T-cell (primary cell): ENCODE results near the gene GRIP1. TPM values are rescaled to one million over a fixed set of nuclear protein-coding genes. Genes with fewer than 3 reads are reported as not detected.

ENCODE experiments used
- ATAC-seq, 4 experiments: fragments of 200-7000 bp in 3 of 4; fragments of 150-1000 bp in 1 of 4; cut with Tn5 transposase; replicated peaks in 1 of 4; 1 replicate in 3 of 4; 2 replicates in 1 of 4; pipeline ENCODE4 v1.10.0; 2021; ENCODE audit warnings: moderate library complexity in 3 of 4, mild to moderate bottlenecking in 2 of 4, moderate number of reproducible peaks in 1 of 4
- CTCF ChIA-PET, 2 donors: fragments of 300-600 bp; sonication (Branson Sonifier 250); formaldehyde crosslinking; loops; one replicate each; lab custom pipeline; 2022; ENCODE audit warnings: antibody characterized with exemption in 2 of 2; lab: Charles Lee
- POLR2A ChIA-PET, 2 donors: fragments of 300-600 bp; sonication (Branson Sonifier 250); formaldehyde crosslinking; loops; one replicate each; lab custom pipeline; 2022; ENCODE audit warnings: antibody characterized with exemption in 2 of 2; lab: Charles Lee
- DNase-seq, 35 experiments: peaks; one replicate each; pipeline versions ENCODE4 v3.0.0 to v3.0.0-alpha.2; 2013 to 2023
- H3K27ac ChIP-seq: one replicate; pipeline ENCODE4 v1.5.1; 2013; ENCODE audit warnings: low read length
- H3K27me3 ChIP-seq, 2 experiments: replicated peaks in 1 of 2; 1 replicate in 1 of 2; 2 replicates in 1 of 2; pipeline versions ENCODE4 v1.6.1 to v1.7.0; 2013; ENCODE audit warnings: low read length in 1 of 2, mixed read lengths in 1 of 2; ENCODE audit not compliant: control insufficient read depth in 2 of 2, insufficient read depth in 2 of 2; ENCODE audit errors: extremely low read depth in 1 of 2
- H3K36me3 ChIP-seq, 2 donors: 1 replicate in 1 of 2; 2 replicates in 1 of 2; pipeline versions ENCODE4 v1.6.1 to v1.7.0; 2013; ENCODE audit warnings: low read length in 1 of 2; ENCODE audit not compliant: control insufficient read depth in 2 of 2, insufficient read depth in 1 of 2; ENCODE audit errors: extremely low read depth in 1 of 2
- H3K4me1 ChIP-seq, 2 experiments: 1 replicate in 1 of 2; 2 replicates in 1 of 2; pipeline versions ENCODE4 v1.6.1 to v1.7.0; 2013; ENCODE audit warnings: low read length in 2 of 2, mixed read lengths in 1 of 2; ENCODE audit not compliant: insufficient read depth in 2 of 2, control insufficient read depth in 1 of 2; ENCODE audit errors: extremely low read depth in 1 of 2
- H3K4me3 ChIP-seq, 2 donors: 1 replicate in 1 of 2; 2 replicates in 1 of 2; pipeline versions ENCODE4 v1.5.1 to v1.7.0; 2013; ENCODE audit warnings: mild to moderate bottlenecking in 2 of 2, low read length in 1 of 2, moderate library complexity in 1 of 2; ENCODE audit not compliant: control insufficient read depth in 1 of 2; ENCODE audit errors: extremely low read depth in 1 of 2
- H3K9me3 ChIP-seq: 2 replicates; pipeline ENCODE4 v1.7.0; 2013
- H3K27ac Mint-ChIP-seq, 2 donors: one replicate each; pipeline ENCODE4 v1.8.0; 2020 to 2021; ENCODE audit warnings: mild to moderate bottlenecking in 2 of 2, mixed read lengths in 2 of 2
- H3K27me3 Mint-ChIP-seq, 2 donors: one replicate each; pipeline ENCODE4 v1.8.0; 2021 to 2022; ENCODE audit warnings: mixed read lengths in 2 of 2
- H3K36me3 Mint-ChIP-seq: one replicate; pipeline ENCODE4 v1.8.0; 2021; ENCODE audit warnings: mixed read lengths
- H3K4me1 Mint-ChIP-seq, 3 donors: one replicate each; pipeline ENCODE4 v1.8.0; 2020 to 2022; ENCODE audit warnings: mixed read lengths in 3 of 3, mild to moderate bottlenecking in 1 of 3
- H3K4me3 Mint-ChIP-seq, 3 donors: one replicate each; pipeline ENCODE4 v1.8.0; 2020 to 2022; ENCODE audit warnings: mild to moderate bottlenecking in 3 of 3, mixed read lengths in 3 of 3, moderate library complexity in 3 of 3
- H3K9me3 Mint-ChIP-seq, 3 donors: one replicate each; pipeline ENCODE4 v1.8.0; 2020 to 2022; ENCODE audit warnings: mixed read lengths in 3 of 3
- WGBS: methylation state at CpG from one replicate; pipeline ENCODE4 v1.1.5; 2013; ENCODE audit warnings: missing lambda C conversion rate; ENCODE audit not compliant: insufficient coverage; 5-methylcytosine and 5-hydroxymethylcytosine counted together
- total RNA-seq, 35 experiments: library from RNA in 6 of 35; stranded (reverse) in 6 of 35; fragments of 120-200 nt in 1 of 35; gene quantifications; one replicate each; pipeline versions ENCODE4 v1.2.1 to v1.2.4 and lab custom pipeline; 2013 to 2026

GRIP1 gene
- total RNA-seq, 5 donors from 2014 or later (not counting 1 experiment from before 2014, with no cell fraction given) = 3.0 to 7.3 (median 3.6) TPM

DNA sequence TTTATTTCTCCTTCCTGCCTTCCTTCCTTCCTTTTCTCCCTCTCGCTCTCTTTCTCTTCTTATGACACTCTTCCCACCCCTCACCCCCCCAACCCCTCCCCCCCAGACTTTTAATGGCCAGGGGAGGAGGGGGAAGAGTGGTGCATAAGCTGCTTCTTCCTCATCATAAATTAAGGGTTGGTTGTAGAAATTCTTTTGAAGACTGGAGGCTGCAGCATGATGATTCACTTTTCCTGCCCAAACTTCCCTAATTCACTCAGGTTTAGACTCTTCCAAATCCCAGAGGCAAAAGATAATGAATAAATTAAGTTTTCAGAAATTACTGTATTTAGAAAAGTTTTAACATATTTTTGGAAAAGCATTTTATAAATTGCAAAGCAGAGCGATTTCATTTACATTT lies 58.2 kb downstream of the GRIP1 start:
- Mint-ChIP-seq H3K9me3 (no peaks in the 10 kb centered on the region), H3K27ac (no peak overlapping the region), H3K4me1 (peaks cover 0 to 2% (median 0%) of the 10 kb centered on the region in 3 donors)

GRCh38 chr12:66620026-66620425 lies 58.9 kb downstream of the GRIP1 start:
- Mint-ChIP-seq H3K27ac (no peak overlapping the region), H3K4me3 (no peak overlapping the region), H3K27me3 (no peaks in the 10 kb centered on the region), H3K4me1 (peaks cover 0 to 2% (median 0%) of the 10 kb centered on the region in 3 donors), H3K36me3 (no peaks in the 10 kb centered on the region), H3K9me3 (no peaks in the 10 kb centered on the region)
- DNase-seq (no peak), ATAC-seq (no peak)
- Histone ChIP-seq H3K27ac (no peak overlapping the region), H3K36me3 (no peaks in the 10 kb centered on the region), H3K27me3 (no peaks in the 10 kb centered on the region), H3K9me3 (no peaks in the 10 kb centered on the region), H3K4me3 (no peak overlapping the region), H3K4me1 (no peaks in the 10 kb centered on the region)
- WGBS = no CpG with 5 or more reads among the region's 1 CpG
- CTCF ChIA-PET = no interaction called here
- POLR2A ChIA-PET = interaction anchor here in 1 of 2 donors (0.5 kb wide), 1 partner anchor 52 kb away, joined by 4 read pairs; no protein-coding TSS in a partner anchor

More for the DNA sequence above, 58.2 kb downstream of the GRIP1 start:
- ATAC-seq (no peak), DNase-seq (no peak)
- H3K4me3 ChIP-seq = no peak overlapping the region
- no CpG with 5 or more reads among the region's 2 CpGs for WGBS
- no peaks in the 10 kb centered on the region for H3K36me3 Mint-ChIP-seq
- no peaks in the 10 kb centered on the region for H3K27me3 ChIP-seq
- H3K9me3 ChIP-seq = no peaks in the 10 kb centered on the region
- H3K27me3 Mint-ChIP-seq = no peaks in the 10 kb centered on the region
- no peaks in the 10 kb centered on the region for H3K36me3 ChIP-seq
- POLR2A ChIA-PET = no interaction called here
- H3K4me1 ChIP-seq = no peaks in the 10 kb centered on the region
- H3K27ac ChIP-seq = no peak overlapping the region
- no peak overlapping the region for H3K4me3 Mint-ChIP-seq
- CTCF ChIA-PET = interaction anchor here (0.6 to 0.7 kb wide), 2 partner anchors 96 to 213 kb away, joined by 3 to 4 read pairs; no protein-coding TSS in a partner anchor

- H3K36me3 Mint-ChIP-seq = no peaks in the 10 kb centered on the region
- no peaks in the 10 kb centered on the region for H3K36me3 ChIP-seq
- H3K4me1 ChIP-seq = no peaks in the 10 kb centered on the region
- ChIA-PET CTCF (no interaction called here), POLR2A (no interaction called here)
- ATAC-seq (no peak), DNase-seq (no peak)
- no peak overlapping the region for H3K27ac ChIP-seq
- H3K9me3 Mint-ChIP-seq = no peaks in the 10 kb centered on the region
- H3K4me3 Mint-ChIP-seq = no peak overlapping the region
- no CpG with 5 or more reads among the region's 3 CpGs for WGBS
- H3K27ac Mint-ChIP-seq = no peak overlapping the region
- H3K27me3 Mint-ChIP-seq = no peaks in the 10 kb centered on the region
- no peaks in the 10 kb centered on the region for H3K27me3 ChIP-seq
- H3K4me3 ChIP-seq = no peak overlapping the region
- no peaks in the 10 kb centered on the region for H3K9me3 ChIP-seq
- H3K4me1 Mint-ChIP-seq = peaks cover 0 to 2% (median 0%) of the 10 kb centered on the region in 3 donors
Observed at GRCh38 chr12:66617991-66618390, 60.9 kb downstream of the GRIP1 start.

- DNase-seq (no peak), ATAC-seq (no peak)
- H3K4me1 Mint-ChIP-seq = peaks cover 0 to 2% (median 0%) of the 10 kb centered on the region in 3 donors
- H3K4me1 ChIP-seq = no peaks in the 10 kb centered on the region
- no peak overlapping the region for H3K4me3 Mint-ChIP-seq
- no peaks in the 10 kb centered on the region for H3K27me3 Mint-ChIP-seq
- no peaks in the 10 kb centered on the region for H3K9me3 Mint-ChIP-seq
- H3K27ac Mint-ChIP-seq = no peak overlapping the region
- H3K9me3 ChIP-seq = no peaks in the 10 kb centered on the region
- no peak overlapping the region for H3K27ac ChIP-seq
- no peaks in the 10 kb centered on the region for H3K36me3 ChIP-seq
- ChIA-PET CTCF (no interaction called here), POLR2A (interaction anchor here in 1 of 2 donors (0.7 kb wide), 1 partner anchor 1188 kb away, joined by 3 read pairs; no protein-coding TSS in a partner anchor)
- no peaks in the 10 kb centered on the region for H3K36me3 Mint-ChIP-seq
- no peaks in the 10 kb centered on the region for H3K27me3 ChIP-seq
- H3K4me3 ChIP-seq = no peak overlapping the region
Observed at GRCh38 chr12:66612090-66612775, 66.6 kb downstream of the GRIP1 start.

DNA sequence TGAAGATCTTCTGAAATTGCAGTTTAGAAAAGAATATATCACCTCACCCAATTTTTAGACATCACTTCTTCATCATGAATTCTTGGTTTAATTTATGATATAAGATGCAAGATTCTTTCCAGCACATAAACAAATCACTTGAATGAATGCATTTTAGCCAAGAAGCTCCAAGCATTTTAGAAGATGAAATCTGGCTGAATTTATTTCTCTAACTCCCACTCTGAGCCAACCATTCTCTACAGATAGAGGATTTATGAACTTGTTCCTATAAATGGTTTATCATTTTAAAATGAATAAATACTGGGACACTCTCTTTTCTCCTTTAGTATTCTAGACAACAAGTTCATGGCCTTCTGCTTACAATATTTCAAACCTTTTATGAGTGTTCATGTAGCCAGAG lies 71.7 kb downstream of the GRIP1 start:
- no peak overlapping the region for H3K27ac ChIP-seq
- Mint-ChIP-seq H3K4me1 (no peaks in the 10 kb centered on the region), H3K36me3 (no peaks in the 10 kb centered on the region), H3K27ac (no peak overlapping the region), H3K9me3 (no peaks in the 10 kb centered on the region), H3K4me3 (no peak overlapping the region), H3K27me3 (peaks cover 2 to 4% of the 10 kb centered on the region in 2 donors)
- H3K4me1 ChIP-seq = no peaks in the 10 kb centered on the region
- DNase-seq (no peak), ATAC-seq (no peak)
- H3K36me3 ChIP-seq = no peaks in the 10 kb centered on the region
- POLR2A ChIA-PET = interaction anchor here in 1 of 2 donors (0.6 kb wide), 1 partner anchor 732 kb away, joined by 12 read pairs; no protein-coding TSS in a partner anchor
- CTCF ChIA-PET = no interaction called here
- H3K27me3 ChIP-seq = peaks cover 0 to 2% of the 10 kb centered on the region in 2 experiments
- no peaks in the 10 kb centered on the region for H3K9me3 ChIP-seq
- no peak overlapping the region for H3K4me3 ChIP-seq

DNA sequence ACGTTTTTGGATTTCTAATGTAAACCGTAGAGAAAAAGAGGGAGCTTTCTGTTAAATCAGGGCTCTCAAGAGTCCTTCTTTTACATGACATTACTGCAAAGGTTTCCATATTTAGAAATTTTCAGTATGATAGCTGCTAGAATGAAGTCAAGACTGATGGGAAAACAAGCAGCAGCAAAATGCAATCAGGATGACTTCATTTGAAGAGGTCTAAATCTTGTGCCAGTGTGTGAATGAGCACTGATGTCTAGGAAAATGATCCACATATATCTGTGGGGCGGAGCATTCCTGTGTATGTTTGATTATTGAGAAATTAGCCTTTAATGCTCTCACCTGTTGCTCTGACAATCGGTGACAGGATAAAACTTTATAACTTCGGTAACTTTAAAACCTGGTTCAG lies 73.6 kb downstream of the GRIP1 start:
- H3K4me1 Mint-ChIP-seq = no peaks in the 10 kb centered on the region
- no peak overlapping the region for H3K27ac ChIP-seq
- no peaks in the 10 kb centered on the region for H3K36me3 Mint-ChIP-seq
- H3K27me3 Mint-ChIP-seq = peaks cover 2 to 4% of the 10 kb centered on the region in 2 donors
- CTCF ChIA-PET = no interaction called here
- DNase-seq (no peak), ATAC-seq (no peak)
- H3K4me3 ChIP-seq = no peak overlapping the region
- no peaks in the 10 kb centered on the region for H3K9me3 ChIP-seq
- no peak overlapping the region for H3K4me3 Mint-ChIP-seq
- H3K4me1 ChIP-seq = no peaks in the 10 kb centered on the region
- POLR2A ChIA-PET = no interaction called here
- peaks cover 0 to 2% of the 10 kb centered on the region in 2 experiments for H3K27me3 ChIP-seq
- WGBS = no CpG with 5 or more reads among the region's 5 CpGs
- no peaks in the 10 kb centered on the region for H3K36me3 ChIP-seq
- no peak overlapping the region for H3K27ac Mint-ChIP-seq
- H3K9me3 Mint-ChIP-seq = no peaks in the 10 kb centered on the region
